A549 treated with DMSO at 1 μM for 4 hours (cell line): Measurements from ENCODE around the gene ZNF761. TPM values are rescaled to one million over a fixed set of nuclear protein-coding genes. Genes with fewer than 3 reads are reported as not detected.

ENCODE experiments used
- total RNA-seq: library from RNA; stranded (reverse); fragments of 200-300 nt; extraction: Qiagen RNA extraction; gene quantifications from 5 replicates; pipeline ENCODE4 v1.2.3, GENCODE V29; 2022; ENCODE audit warnings: low read depth

ZNF761 gene
- 7.1 to 9.0 TPM (median 8.7 TPM) in 5 replicates for total RNA-seq

DNA sequence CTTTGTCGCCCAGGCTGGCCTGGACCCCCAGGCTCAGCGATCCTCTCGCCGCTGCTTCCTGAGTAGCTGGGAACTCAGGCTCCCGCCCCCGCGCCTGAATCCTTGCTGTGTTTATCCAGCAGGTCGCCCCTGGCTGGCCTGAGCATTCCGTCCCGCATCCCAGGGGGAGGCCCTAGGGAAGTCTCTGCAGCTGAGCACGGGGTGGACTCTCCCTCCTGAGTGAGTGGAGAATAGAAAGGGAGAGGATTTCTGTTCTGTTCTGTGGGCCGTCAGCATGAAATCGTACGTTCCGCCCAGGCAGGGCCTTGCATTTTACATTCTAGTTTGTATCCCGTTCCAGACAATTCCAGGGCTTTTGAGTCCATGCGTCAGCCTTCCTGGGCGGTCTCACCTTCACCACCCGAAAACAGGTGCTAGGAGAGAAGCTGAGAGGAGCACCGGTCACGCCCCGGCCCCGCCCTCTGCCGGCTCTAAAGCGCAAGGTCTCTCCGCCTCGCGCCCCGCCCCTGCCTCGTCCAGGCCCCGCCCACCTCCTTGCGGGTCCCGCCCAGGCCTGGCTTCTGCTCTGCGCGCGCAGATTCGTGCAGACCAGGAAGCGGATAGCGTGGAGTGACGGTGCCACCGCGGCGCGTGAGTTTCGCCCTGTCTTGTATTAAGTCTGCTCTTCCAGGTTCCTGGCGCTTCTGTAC lies at the start of gene ZNF761:
TSS of gene ZNF761 (plus strand) at position 586 of the 689 bp plus-strand sequence. CDS start 15,285 bp downstream, outside the sequence.

DNA sequence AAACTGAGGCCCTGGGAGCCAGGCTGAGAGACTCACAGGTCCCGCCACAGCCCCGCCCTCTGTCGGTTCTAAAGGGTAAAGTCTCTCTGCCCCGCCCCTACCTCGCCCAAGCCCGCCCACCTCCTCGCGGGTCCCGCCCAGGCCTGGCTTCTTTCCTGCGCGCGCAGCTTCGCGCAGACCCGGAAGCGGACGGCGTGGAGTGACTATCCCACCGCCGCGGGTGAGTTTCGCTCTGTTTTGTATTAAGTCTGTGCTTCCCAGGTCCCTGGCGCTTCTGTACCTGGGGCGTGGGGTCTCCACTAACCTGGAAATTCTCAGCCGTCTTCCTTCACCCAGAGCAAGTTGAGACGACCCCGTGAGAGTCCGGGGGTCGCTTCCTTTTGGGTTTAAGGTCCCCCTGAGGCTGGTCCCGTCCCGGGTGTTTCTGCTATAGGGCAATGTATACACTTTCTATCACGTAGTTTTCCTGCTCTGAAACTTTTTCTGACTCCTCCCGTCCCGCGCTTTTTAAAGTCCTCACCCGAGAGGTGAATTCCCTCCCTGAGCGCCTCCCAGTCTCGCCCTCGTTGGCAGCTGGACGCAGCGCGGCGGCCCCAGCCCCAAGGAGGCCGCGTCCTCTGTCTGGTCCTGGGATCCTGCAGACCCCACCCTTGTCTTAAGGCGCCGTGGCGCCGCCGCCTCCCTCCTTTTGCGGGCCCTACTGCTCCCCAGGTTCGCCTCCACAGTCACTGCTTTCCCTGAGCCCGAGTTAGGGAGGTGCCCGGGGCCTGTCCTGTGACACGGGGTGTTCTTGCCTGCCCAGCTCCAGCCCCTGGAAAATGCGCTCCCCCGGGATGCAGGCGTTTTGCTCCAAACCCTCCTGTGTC lies 36.6 kb upstream of the ZNF761 start, which contains the start of gene ZNF765:
TSS of gene ZNF765 (plus strand) at position 176 of the 866 bp plus-strand sequence. CDS start 2,867 bp downstream, outside the sequence.

DNA sequence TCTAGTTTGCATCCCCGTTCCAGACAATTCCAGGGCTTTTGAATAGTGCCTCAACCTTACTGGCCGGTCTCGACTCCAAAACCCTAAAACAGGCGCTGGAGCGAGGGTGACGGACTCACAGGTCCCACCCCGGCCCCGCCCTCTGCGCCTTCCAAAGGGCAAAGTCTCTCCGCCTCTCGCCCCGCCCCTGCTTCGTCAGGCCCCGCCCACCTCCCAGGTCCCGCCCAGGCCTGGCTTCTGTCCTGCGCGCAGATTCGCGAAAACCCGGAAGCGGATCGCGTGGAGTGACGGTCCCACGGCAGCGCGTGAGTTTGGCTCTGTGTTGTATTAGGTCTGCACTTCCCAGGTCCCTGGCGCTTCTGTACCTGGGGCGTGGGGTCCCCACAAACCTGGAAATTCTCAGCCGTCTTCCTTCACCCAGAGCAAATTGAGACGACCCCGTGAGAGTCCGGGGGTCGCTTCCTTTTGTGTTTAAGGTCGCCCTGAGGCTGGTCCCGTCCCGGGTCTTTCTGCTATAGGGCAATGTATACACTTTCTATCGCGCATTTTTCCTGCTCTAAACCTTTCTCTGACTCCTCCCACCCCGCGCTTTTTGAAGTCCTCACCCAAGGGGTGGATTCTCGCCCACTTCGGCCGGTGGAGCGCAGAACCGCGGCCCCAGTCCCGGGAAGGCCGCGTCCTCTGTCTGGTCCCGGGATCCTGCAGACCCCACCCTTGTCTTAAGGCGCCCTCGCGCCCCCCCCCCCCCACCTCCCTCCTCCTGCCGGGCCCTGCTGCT lies 35.9 kb downstream of the ZNF761 start, which contains the start of gene ZNF813:
TSS of gene ZNF813 (plus strand) at position 249 of the 778 bp plus-strand sequence. CDS start 16,090 bp downstream, outside the sequence.

Other genes starting within 250 kb of the ZNF761 start
- gene ZNF665, start 238.6 kb upstream of the ZNF761 start, total RNA-seq, result not detected in 5 replicates
- gene ZNF677, start 177.1 kb upstream of the ZNF761 start, total RNA-seq, result not detected in 5 replicates
- gene VN1R2, start 173.7 kb upstream of the ZNF761 start, total RNA-seq, result not detected in 5 replicates
- not detected in 5 replicates for gene VN1R4, start 164.3 kb upstream of the ZNF761 start, total RNA-seq
- gene ZNF845, start 98.2 kb upstream of the ZNF761 start, total RNA-seq, result 3.5 to 4.6 TPM (median 4.2 TPM) in 5 replicates
- gene ZNF525, start 66.3 kb upstream of the ZNF761 start, total RNA-seq, result 0.19 to 0.45 TPM (median 0.29 TPM) in 5 replicates
- gene ZNF765, start 36.8 kb upstream of the ZNF761 start, total RNA-seq, result 3.8 to 5.0 TPM (median 4.6 TPM) in 5 replicates
- 0.16 to 0.80 TPM (median 0.26 TPM) in 5 replicates for gene ZNF813, start 35.7 kb downstream of the ZNF761 start, total RNA-seq
- 12.5 to 16.7 TPM (median 13.6 TPM) in 5 replicates for gene ZNF331, start 106.2 kb downstream of the ZNF761 start, total RNA-seq
- gene DPRX, start 200.0 kb downstream of the ZNF761 start, total RNA-seq, result not detected in 5 replicates